Gastrocnemius medialis (tissue), 4 donors: ENCODE data around the gene CD38.

Source experiments
- POLR2A ChIP-seq, 2 donors: fragments of 450-650 bp; IDR thresholded peaks; one replicate each; pipeline ENCODE4 v1.6.1; 2017; ENCODE audit warnings: antibody characterized with exemption in 2 of 2, mild to moderate bottlenecking in 2 of 2, moderate library complexity in 2 of 2
- TF ChIP-seq, protein P1 (sequence below), 5 experiments: fragments of 450-650 bp in 3 of 5; fragments of 200-600 bp in 2 of 5; sonication (generic) in 2 of 5; IDR thresholded peaks in 4 of 5; conservative IDR thresholded peaks in 1 of 5; 1 replicate in 4 of 5; 2 replicates in 1 of 5; pipeline ENCODE4 v1.5.1; 2016 to 2019; ENCODE audit warnings: antibody characterized with exemption in 5 of 5, mild to moderate bottlenecking in 3 of 5, moderate library complexity in 3 of 5

DNA sequence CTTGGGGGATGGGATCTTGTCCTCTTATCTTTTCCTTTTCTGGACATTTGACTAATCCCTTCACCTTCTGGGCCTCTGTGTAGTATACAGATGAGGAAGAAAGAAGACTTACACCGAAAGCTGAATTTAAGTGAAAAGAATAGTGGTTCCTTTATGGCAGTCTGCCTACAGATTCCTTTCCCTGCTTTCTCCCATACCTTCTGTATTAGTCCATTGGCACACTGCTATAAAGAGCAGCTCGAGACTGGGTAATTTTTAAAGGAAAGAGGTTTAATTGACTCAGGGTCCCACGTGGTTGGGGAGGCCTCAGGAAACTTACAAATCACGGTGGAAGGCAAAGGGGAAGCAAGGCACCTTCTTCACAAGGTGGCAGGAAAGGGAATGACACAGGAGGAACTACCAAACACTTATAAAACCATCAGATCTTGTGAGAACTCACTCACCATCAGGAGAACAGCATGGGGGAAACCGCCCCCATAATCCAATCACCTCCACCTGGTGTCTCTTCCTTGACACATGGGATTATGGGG lies 34.0 kb upstream of the CD38 start:
- TF ChIP-seq POLR2A (IDR thresholded peaks at IDR 0.05): no peak
- TF ChIP-seq, protein P1, sequence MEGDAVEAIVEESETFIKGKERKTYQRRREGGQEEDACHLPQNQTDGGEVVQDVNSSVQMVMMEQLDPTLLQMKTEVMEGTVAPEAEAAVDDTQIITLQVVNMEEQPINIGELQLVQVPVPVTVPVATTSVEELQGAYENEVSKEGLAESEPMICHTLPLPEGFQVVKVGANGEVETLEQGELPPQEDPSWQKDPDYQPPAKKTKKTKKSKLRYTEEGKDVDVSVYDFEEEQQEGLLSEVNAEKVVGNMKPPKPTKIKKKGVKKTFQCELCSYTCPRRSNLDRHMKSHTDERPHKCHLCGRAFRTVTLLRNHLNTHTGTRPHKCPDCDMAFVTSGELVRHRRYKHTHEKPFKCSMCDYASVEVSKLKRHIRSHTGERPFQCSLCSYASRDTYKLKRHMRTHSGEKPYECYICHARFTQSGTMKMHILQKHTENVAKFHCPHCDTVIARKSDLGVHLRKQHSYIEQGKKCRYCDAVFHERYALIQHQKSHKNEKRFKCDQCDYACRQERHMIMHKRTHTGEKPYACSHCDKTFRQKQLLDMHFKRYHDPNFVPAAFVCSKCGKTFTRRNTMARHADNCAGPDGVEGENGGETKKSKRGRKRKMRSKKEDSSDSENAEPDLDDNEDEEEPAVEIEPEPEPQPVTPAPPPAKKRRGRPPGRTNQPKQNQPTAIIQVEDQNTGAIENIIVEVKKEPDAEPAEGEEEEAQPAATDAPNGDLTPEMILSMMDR (IDR thresholded peaks at IDR 0.05 in 4 of 5, conservative IDR thresholded peaks at IDR 0.05 in 1 of 5): no peak
